GM12865 (cell line): ENCODE measurements around the gene PPP1CA.

Experiments
- DNase-seq: peaks from one replicate; pipeline ENCODE4 v3.0.0; 2010; ENCODE audit warnings: low read depth
- H3K4me3 ChIP-seq: 2 replicates; pipeline ENCODE4 v1.5.1; 2011; ENCODE audit warnings: mild to moderate bottlenecking, low read depth, low read length, control low read depth
- TF ChIP-seq, protein P1 (sequence below): IDR thresholded peaks from 2 replicates; pipeline ENCODE4 v1.5.1; 2011; ENCODE audit warnings: low read length, control low read depth, low read depth, inconsistent platforms; ENCODE audit not compliant: insufficient read depth; ENCODE audit errors: missing control alignments

PPP1CA gene

DNA sequence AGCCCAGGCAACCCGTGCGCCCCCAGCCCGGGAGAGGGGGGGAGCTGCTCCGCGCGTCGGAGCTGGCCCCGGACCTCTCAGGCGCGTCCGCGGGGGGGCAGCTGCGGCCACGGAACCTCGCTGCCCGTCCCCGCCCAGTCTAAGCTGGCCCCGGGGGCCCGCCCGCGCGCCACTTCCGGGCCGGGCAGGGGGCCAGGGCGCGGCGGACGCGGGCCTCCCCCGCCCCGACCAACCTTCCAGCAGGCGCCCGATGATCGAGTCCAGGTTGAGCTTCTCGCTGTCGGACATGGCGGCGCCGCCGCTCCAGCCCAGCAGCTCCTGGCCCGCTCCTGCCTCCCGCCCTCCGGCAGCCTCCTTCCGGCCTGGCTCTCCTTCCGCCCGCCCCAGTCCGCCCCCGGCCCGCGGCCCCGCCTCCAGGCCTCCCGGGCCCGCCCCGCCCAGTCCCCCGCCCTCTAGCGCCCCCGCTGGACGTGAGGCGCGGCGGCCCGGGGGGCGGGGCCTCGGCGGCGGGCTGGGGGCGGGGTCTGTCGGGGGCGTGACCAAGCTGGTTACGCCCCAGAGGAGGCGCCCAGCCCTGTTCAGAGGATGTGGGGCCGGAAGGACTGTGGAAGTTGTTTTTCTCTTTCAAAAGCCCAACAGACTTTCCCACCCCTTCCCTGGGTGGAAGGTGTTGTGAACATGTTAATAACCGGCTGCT lies at the start of gene PPP1CA:
PPP1CA (minus strand) TSS at position 364 of the 697 bp plus-strand sequence; CDS start at position 288, 76 bp downstream.
- H3K4me3 ChIP-seq, result peak within 1 kb of the TSS; percentile 91
- peak; percentile 95 for DNase-seq
- TF ChIP-seq, protein P1, sequence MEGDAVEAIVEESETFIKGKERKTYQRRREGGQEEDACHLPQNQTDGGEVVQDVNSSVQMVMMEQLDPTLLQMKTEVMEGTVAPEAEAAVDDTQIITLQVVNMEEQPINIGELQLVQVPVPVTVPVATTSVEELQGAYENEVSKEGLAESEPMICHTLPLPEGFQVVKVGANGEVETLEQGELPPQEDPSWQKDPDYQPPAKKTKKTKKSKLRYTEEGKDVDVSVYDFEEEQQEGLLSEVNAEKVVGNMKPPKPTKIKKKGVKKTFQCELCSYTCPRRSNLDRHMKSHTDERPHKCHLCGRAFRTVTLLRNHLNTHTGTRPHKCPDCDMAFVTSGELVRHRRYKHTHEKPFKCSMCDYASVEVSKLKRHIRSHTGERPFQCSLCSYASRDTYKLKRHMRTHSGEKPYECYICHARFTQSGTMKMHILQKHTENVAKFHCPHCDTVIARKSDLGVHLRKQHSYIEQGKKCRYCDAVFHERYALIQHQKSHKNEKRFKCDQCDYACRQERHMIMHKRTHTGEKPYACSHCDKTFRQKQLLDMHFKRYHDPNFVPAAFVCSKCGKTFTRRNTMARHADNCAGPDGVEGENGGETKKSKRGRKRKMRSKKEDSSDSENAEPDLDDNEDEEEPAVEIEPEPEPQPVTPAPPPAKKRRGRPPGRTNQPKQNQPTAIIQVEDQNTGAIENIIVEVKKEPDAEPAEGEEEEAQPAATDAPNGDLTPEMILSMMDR, result peak; percentile 42

- TF ChIP-seq, protein P1, result no peak
- no peak for DNase-seq
- no peak overlapping the region for H3K4me3 ChIP-seq
Observed at GRCh38 chr11:67450796-67451657, 49.4 kb upstream of the PPP1CA start.

DNA sequence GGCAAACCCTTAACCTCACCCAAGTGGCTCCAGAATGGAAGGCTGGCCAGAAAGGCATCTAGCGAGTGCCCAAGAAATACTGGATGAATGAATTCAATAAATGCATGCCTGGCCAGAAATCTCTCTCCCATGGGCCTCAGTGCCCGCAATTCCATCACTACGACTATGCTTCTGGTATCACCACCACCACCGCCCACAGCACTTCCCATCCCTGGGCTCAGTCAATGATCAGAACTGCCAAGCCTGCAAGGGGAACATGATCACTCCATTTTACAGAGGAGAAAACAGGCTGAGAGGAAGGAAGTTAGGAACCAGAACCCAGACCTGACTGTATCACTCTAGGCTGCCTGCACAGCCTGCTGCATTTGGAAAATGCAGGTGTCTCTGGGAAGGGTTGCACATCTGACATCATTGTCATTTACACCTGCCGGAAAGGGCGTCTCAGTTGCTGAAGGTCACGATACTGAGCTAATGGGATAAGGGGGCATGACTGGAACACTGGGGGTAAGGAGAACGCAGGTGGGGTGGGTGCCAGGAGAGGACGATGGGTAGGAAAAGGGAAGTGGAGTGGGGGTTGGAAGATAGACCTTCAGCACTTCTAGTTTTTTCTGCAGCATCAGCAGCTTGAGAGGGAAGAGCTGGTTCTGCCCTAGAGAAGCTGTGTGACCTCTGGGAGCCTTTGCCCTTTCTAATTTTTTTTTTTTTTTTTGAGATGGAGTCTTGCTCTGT lies 47.6 kb upstream of the PPP1CA start:
- TF ChIP-seq, protein P1, result no peak
- DNase-seq, result no peak
- H3K4me3 ChIP-seq, result no peak overlapping the region

GRCh38 chr11:67448220-67448609 lies 46.6 kb upstream of the PPP1CA start:
- TF ChIP-seq, protein P1, result no peak
- no peak overlapping the region for H3K4me3 ChIP-seq
- DNase-seq, result no peak

GRCh38 chr11:67445515-67445914 lies 43.9 kb upstream of the PPP1CA start:
- no peak for DNase-seq
- TF ChIP-seq, protein P1, result no peak
- H3K4me3 ChIP-seq, result peak overlapping the region; percentile 48

- TF ChIP-seq, protein P1, result no peak
- H3K4me3 ChIP-seq, result peak overlapping the region; percentile 48
- DNase-seq, result no peak
Observed at GRCh38 chr11:67442504-67443404, 41.1 kb upstream of the PPP1CA start.
